K562 (cell line): Measurements from ENCODE around the gene NRIP2. TPM values are rescaled to one million over a fixed set of nuclear protein-coding genes. Genes with fewer than 3 reads are reported as not detected.

Source experiments
- CCAR2 ChIP-seq: fragments of 200-400 bp; formaldehyde crosslinking; IDR thresholded peaks from 2 replicates; pipeline ENCODE4 v1.6.1; 2017; ENCODE audit warnings: mild to moderate bottlenecking, low read depth, low read length
- CHD4 ChIP-seq: fragments of 200-600 bp; sonication (generic); IDR thresholded peaks from 3 replicates; pipeline ENCODE4 v1.6.1; 2012; ENCODE audit warnings: low read depth, mild to moderate bottlenecking, mixed read lengths, low read length, inconsistent platforms; ENCODE audit not compliant: insufficient read depth, insufficient replicate concordance, poor library complexity, severe bottlenecking
- CREM ChIP-seq: IDR thresholded peaks from 2 replicates; pipeline ENCODE4 v1.6.1; 2014; ENCODE audit warnings: antibody characterized with exemption, low read depth
- HIVEP1 ChIP-seq: fragments of 250-450 bp; sonication (Bioruptor Pico); IDR thresholded peaks from 2 replicates; pipeline ENCODE4 v1.4.0; 2020; ENCODE audit warnings: mild to moderate bottlenecking
- IFI16 ChIP-seq: fragments of 250-450 bp; sonication (Bioruptor Pico); IDR thresholded peaks from 2 replicates; pipeline ENCODE4 v2.1.2; 2022; ENCODE audit warnings: mild to moderate bottlenecking, inconsistent platforms
- PHB2 ChIP-seq: fragments of 450-650 bp; IDR thresholded peaks from 2 replicates; pipeline ENCODE4 v1.6.1; 2017; ENCODE audit warnings: low read depth
- PTBP1 ChIP-seq: fragments of 200-400 bp; formaldehyde crosslinking; IDR thresholded peaks from 2 replicates; pipeline ENCODE4 v1.6.1; 2017; ENCODE audit warnings: low read depth, low read length
- PTTG1 ChIP-seq: fragments of 450-650 bp; IDR thresholded peaks from 2 replicates; pipeline ENCODE4 v1.6.1; 2016; ENCODE audit warnings: low read depth, mild to moderate bottlenecking, missing genetic modification characterization, missing compliant biosample characterization
- THRAP3 ChIP-seq: fragments of 450-650 bp; IDR thresholded peaks from 2 replicates; pipeline ENCODE4 v1.6.1; 2016; ENCODE audit warnings: mild to moderate bottlenecking, inconsistent platforms, borderline replicate concordance
- ZNF3 ChIP-seq: fragments of 250-450 bp; sonication (Bioruptor Pico); IDR thresholded peaks from 2 replicates; pipeline ENCODE4 v1.5.0; 2021; ENCODE audit warnings: mild to moderate bottlenecking, moderate library complexity
- ZNF384 ChIP-seq: IDR thresholded peaks from 2 replicates; pipeline ENCODE4 v1.6.1; 2012; ENCODE audit warnings: low read depth, low read length, improper control_type of control experiment
- ZNF436 ChIP-seq: fragments of 250-450, 450-650 bp; sonication (Bioruptor Pico); formaldehyde crosslinking; IDR thresholded peaks from 2 replicates; pipeline ENCODE4 v1.7.0; 2020; ENCODE audit warnings: mild to moderate bottlenecking
- ZNF717 ChIP-seq: fragments of 250-450 bp; sonication (Bioruptor Pico); IDR thresholded peaks from 2 replicates; pipeline ENCODE4 v1.5.0; 2021
- ZNF785 ChIP-seq: fragments of 250-450 bp; sonication (Bioruptor Pico); IDR thresholded peaks from 2 replicates; pipeline ENCODE4 v1.4.0; 2020; ENCODE audit warnings: mild to moderate bottlenecking
- polyA plus RNA-seq, 8 experiments: library from polyadenylated mRNA; depleted of rRNA in 4 of 8; stranded (reverse) in 5 of 8; unstranded in 3 of 8; fragments of >200 nt; fragmentation: Nextera tagmentation in 2 of 8; fragmentation: Illumina TruSeq in 1 of 8; extraction: Ambion mirVana in 2 of 8; extraction: Trizol in 1 of 8; gene quantifications; 2 replicates each; pipeline versions ENCODE4 v1.2.1 to v1.2.3, GENCODE V29; 2011 to 2014; ENCODE audit warnings: inconsistent platforms in 1 of 8, missing spikeins in 1 of 8
- total RNA-seq, 7 experiments: library from RNA; depleted of rRNA in 6 of 7; stranded (reverse); fragments of >200 nt in 6 of 7; fragmentation: Illumina TruSeq in 2 of 7; extraction: Trizol in 2 of 7; gene quantifications; 2 replicates each; pipeline versions ENCODE4 v1.2.1 to v1.2.3, GENCODE V29; 2011 to 2021; ENCODE audit warnings: low replicate concordance in 1 of 7
- TF ChIP-seq, protein P1 (sequence below): fragments of 450-650 bp; IDR thresholded peaks from 2 replicates; pipeline ENCODE4 v1.6.1; 2018; ENCODE audit warnings: mild to moderate bottlenecking, low read depth; ENCODE audit not compliant: partially characterized antibody
- TF ChIP-seq, protein P2 (sequence below): fragments of 450-650 bp; IDR thresholded peaks from 2 replicates; pipeline ENCODE4 v1.6.1; 2014; ENCODE audit warnings: low read depth, mild to moderate bottlenecking, moderate library complexity, borderline replicate concordance
- TF ChIP-seq, protein P3 (sequence below): fragments of 150-350 bp; IDR thresholded peaks from 2 replicates; pipeline ENCODE4 v1.6.1; 2014; ENCODE audit warnings: low read depth, mild to moderate bottlenecking, low read length, borderline replicate concordance
- TF ChIP-seq, protein P4 (sequence below): sonication (generic); IDR thresholded peaks from 2 replicates; pipeline ENCODE4 v1.6.1; 2016
- TF ChIP-seq, protein P5 (sequence below): fragments of 450-650 bp; formaldehyde crosslinking; IDR thresholded peaks from 2 replicates; pipeline ENCODE4 v1.4.0; 2020; ENCODE audit warnings: mild to moderate bottlenecking, moderate library complexity

Gene NRIP2
- total and polyA plus RNA-seq, 9 of the 15 experiments (the other 6 are each of a cell fraction or from before 2014, with no cell fraction given), result 0.07 to 0.10 TPM; not detected in 7

DNA sequence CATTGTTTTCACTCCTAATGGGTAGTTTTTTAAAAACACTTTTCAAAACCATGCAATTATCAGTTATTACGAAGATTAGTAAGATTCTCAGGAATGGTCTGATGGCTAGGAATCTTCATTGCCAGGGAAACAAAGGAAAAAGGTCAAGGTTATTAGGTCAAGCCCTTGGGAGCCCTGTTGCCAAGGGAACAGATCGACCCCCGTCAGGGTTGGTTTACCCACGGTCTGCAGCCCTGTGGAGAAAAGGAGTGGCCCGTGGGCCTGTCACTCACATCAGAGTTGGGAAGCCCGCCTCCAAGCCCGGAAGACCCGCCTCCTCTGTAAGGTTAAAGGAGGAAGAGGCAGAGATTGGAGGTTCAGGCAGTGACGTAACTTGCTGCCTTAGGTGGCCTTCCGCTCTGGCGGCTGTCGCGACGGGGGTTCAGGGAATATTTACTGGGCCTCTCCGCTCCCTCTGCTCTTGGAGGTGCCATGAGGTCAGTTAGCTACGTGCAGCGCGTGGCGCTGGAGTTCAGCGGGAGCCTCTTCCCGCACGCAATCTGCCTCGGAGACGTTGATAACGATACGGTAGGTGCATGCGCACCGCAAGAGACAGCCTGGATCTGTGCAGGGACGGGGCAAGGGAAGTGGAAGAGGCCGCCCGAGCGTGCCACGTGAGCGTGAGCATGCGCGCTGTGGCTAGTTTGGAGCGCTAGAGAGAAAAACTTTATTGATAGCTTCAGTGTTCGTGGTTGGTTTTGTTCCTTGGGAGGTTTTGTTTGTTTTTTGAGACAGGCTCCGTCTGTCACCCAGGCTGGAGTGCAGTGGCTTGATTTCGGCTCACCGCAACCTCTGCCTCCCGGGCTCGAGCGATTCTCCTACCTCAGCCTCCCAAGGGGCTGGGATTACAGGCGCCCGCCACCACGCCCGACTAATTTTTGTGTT is 22.3 kb downstream of the NRIP2 start, which contains the start of gene ITFG2 (continued):
- TF ChIP-seq, protein P1, sequence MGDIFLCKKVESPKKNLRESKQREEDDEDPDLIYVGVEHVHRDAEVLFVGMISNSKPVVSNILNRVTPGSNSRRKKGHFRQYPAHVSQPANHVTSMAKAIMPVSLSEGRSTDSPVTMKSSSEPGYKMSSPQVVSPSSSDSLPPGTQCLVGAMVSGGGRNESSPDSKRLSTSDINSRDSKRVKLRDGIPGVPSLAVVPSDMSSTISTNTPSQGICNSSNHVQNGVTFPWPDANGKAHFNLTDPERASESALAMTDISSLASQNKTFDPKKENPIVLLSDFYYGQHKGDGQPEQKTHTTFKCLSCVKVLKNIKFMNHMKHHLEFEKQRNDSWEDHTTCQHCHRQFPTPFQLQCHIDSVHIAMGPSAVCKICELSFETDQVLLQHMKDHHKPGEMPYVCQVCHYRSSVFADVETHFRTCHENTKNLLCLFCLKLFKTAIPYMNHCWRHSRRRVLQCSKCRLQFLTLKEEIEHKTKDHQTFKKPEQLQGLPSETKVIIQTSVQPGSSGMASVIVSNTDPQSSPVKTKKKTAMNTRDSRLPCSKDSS, result no peak
- TF ChIP-seq PTBP1 (no peak), HIVEP1 (CRISPR knock-in tag) (no peak), CREM (peak; percentile 89), ZNF3 (CRISPR knock-in tag) (no peak), IFI16 (no peak), ZNF384 (peak; percentile 77), PHB2 (no peak), CCAR2 (no peak), PTTG1 (tag) (no peak), ZNF717 (CRISPR knock-in tag) (no peak), THRAP3 (no peak), CHD4 (no peak), ZNF785 (CRISPR knock-in tag) (no peak), ZNF436 (no peak)
- TF ChIP-seq, protein P2, sequence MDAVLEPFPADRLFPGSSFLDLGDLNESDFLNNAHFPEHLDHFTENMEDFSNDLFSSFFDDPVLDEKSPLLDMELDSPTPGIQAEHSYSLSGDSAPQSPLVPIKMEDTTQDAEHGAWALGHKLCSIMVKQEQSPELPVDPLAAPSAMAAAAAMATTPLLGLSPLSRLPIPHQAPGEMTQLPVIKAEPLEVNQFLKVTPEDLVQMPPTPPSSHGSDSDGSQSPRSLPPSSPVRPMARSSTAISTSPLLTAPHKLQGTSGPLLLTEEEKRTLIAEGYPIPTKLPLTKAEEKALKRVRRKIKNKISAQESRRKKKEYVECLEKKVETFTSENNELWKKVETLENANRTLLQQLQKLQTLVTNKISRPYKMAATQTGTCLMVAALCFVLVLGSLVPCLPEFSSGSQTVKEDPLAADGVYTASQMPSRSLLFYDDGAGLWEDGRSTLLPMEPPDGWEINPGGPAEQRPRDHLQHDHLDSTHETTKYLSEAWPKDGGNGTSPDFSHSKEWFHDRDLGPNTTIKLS, result peak; percentile 98
- TF ChIP-seq, protein P3, sequence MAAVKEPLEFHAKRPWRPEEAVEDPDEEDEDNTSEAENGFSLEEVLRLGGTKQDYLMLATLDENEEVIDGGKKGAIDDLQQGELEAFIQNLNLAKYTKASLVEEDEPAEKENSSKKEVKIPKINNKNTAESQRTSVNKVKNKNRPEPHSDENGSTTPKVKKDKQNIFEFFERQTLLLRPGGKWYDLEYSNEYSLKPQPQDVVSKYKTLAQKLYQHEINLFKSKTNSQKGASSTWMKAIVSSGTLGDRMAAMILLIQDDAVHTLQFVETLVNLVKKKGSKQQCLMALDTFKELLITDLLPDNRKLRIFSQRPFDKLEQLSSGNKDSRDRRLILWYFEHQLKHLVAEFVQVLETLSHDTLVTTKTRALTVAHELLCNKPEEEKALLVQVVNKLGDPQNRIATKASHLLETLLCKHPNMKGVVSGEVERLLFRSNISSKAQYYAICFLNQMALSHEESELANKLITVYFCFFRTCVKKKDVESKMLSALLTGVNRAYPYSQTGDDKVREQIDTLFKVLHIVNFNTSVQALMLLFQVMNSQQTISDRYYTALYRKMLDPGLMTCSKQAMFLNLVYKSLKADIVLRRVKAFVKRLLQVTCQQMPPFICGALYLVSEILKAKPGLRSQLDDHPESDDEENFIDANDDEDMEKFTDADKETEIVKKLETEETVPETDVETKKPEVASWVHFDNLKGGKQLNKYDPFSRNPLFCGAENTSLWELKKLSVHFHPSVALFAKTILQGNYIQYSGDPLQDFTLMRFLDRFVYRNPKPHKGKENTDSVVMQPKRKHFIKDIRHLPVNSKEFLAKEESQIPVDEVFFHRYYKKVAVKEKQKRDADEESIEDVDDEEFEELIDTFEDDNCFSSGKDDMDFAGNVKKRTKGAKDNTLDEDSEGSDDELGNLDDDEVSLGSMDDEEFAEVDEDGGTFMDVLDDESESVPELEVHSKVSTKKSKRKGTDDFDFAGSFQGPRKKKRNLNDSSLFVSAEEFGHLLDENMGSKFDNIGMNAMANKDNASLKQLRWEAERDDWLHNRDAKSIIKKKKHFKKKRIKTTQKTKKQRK, result peak; percentile 85; the same call in 1 of the 2 replicates
- TF ChIP-seq, protein P4, sequence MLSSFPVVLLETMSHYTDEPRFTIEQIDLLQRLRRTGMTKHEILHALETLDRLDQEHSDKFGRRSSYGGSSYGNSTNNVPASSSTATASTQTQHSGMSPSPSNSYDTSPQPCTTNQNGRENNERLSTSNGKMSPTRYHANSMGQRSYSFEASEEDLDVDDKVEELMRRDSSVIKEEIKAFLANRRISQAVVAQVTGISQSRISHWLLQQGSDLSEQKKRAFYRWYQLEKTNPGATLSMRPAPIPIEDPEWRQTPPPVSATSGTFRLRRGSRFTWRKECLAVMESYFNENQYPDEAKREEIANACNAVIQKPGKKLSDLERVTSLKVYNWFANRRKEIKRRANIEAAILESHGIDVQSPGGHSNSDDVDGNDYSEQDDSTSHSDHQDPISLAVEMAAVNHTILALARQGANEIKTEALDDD, result peak; percentile 61; the same call in 1 of the 2 replicates
- TF ChIP-seq, protein P5, sequence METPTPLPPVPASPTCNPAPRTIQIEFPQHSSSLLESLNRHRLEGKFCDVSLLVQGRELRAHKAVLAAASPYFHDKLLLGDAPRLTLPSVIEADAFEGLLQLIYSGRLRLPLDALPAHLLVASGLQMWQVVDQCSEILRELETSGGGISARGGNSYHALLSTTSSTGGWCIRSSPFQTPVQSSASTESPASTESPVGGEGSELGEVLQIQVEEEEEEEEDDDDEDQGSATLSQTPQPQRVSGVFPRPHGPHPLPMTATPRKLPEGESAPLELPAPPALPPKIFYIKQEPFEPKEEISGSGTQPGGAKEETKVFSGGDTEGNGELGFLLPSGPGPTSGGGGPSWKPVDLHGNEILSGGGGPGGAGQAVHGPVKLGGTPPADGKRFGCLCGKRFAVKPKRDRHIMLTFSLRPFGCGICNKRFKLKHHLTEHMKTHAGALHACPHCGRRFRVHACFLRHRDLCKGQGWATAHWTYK, result no peak; the same call in 1 of the 2 replicates
